ENCODE results near the gene VEZT. TPM values are rescaled to one million over a fixed set of nuclear protein-coding genes. Genes with fewer than 3 reads are reported as not detected.
A peak's percentile ranks its signal among the peaks of the same experiment; 100 is the strongest.

VEZT gene
- total and polyA plus RNA-seq, 9 of the 15 experiments (the other 6 are each of a cell fraction or from before 2014, with no cell fraction given): 16.1 to 61.5 (median 32.6) TPM

GRCh38 chr12:95181103-95181502 is 36.5 kb upstream of the VEZT start (continued):
- TF ChIP-seq, protein P1, sequence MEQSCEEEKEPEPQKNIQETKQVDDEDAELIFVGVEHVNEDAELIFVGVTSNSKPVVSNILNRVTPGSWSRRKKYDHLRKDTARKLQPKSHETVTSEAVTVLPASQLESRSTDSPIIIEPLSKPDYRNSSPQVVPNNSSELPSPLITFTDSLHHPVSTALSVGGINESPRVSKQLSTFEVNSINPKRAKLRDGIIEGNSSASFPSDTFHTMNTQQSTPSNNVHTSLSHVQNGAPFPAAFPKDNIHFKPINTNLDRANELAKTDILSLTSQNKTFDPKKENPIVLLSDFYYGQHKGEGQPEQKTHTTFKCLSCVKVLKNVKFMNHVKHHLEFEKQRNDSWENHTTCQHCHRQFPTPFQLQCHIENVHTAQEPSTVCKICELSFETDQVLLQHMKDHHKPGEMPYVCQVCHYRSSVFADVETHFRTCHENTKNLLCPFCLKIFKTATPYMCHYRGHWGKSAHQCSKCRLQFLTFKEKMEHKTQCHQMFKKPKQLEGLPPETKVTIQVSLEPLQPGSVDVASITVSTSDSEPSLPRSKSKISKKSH (CRISPR knock-in tag; IDR thresholded peaks at IDR 0.05): no peak
- TF ChIP-seq HIVEP1 (CRISPR knock-in tag; IDR thresholded peaks at IDR 0.05): no peak
- TF ChIP-seq ZNF184 (CRISPR knock-in tag; IDR thresholded peaks at IDR 0.05): no peak
- no peak for TF ChIP-seq STAG1 (CRISPR knock-in tag; IDR thresholded peaks at IDR 0.05; ENCODE audit: borderline replicate concordance)
- TF ChIP-seq ZFP30 (CRISPR knock-in tag; IDR thresholded peaks at IDR 0.05; ENCODE audit: borderline replicate concordance): no peak
- no peak for TF ChIP-seq NFE2 (IDR thresholded peaks at IDR 0.05; ENCODE audit: low read depth)
- no peak for TF ChIP-seq TFAM (CRISPR knock-in tag; conservative IDR thresholded peaks at IDR 0.05)
- peak; percentile 82 for TF ChIP-seq TCF3 (CRISPR knock-in tag; IDR thresholded peaks at IDR 0.05)
- no peak for TF ChIP-seq HDAC6 (IDR thresholded peaks at IDR 0.05; ENCODE audit: low read depth, low read length)
- TF ChIP-seq MTA1 (IDR thresholded peaks at IDR 0.05; ENCODE audit: borderline replicate concordance): no peak
- no peak for TF ChIP-seq ERF (CRISPR knock-in tag; IDR thresholded peaks at IDR 0.05)
- TF ChIP-seq HNRNPLL (IDR thresholded peaks at IDR 0.05; ENCODE audit: low read depth, low read length, poor library complexity, severe bottlenecking): no peak
- peak; percentile 80 for TF ChIP-seq ARID1B (IDR thresholded peaks at IDR 0.05)
- TF ChIP-seq, protein P2, sequence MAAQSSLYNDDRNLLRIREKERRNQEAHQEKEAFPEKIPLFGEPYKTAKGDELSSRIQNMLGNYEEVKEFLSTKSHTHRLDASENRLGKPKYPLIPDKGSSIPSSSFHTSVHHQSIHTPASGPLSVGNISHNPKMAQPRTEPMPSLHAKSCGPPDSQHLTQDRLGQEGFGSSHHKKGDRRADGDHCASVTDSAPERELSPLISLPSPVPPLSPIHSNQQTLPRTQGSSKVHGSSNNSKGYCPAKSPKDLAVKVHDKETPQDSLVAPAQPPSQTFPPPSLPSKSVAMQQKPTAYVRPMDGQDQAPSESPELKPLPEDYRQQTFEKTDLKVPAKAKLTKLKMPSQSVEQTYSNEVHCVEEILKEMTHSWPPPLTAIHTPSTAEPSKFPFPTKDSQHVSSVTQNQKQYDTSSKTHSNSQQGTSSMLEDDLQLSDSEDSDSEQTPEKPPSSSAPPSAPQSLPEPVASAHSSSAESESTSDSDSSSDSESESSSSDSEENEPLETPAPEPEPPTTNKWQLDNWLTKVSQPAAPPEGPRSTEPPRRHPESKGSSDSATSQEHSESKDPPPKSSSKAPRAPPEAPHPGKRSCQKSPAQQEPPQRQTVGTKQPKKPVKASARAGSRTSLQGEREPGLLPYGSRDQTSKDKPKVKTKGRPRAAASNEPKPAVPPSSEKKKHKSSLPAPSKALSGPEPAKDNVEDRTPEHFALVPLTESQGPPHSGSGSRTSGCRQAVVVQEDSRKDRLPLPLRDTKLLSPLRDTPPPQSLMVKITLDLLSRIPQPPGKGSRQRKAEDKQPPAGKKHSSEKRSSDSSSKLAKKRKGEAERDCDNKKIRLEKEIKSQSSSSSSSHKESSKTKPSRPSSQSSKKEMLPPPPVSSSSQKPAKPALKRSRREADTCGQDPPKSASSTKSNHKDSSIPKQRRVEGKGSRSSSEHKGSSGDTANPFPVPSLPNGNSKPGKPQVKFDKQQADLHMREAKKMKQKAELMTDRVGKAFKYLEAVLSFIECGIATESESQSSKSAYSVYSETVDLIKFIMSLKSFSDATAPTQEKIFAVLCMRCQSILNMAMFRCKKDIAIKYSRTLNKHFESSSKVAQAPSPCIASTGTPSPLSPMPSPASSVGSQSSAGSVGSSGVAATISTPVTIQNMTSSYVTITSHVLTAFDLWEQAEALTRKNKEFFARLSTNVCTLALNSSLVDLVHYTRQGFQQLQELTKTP (IDR thresholded peaks at IDR 0.05; ENCODE audit: low read depth in 1 of 2, partially characterized antibody in 2 of 2): no peak
- TF ChIP-seq CBFA2T2 (conservative IDR thresholded peaks at IDR 0.05): peak; percentile 65
- TF ChIP-seq MECOM (CRISPR knock-in tag; IDR thresholded peaks at IDR 0.05): no peak

Measured in K562 (cell line).